HG02798 (cell line): ENCODE measurements around the gene ZNHIT1.
A peak's percentile ranks its signal among the peaks of the same experiment; 100 is the strongest.

Source experiments
- ATAC-seq: cut with Tn5 transposase; IDR thresholded peaks from one replicate; pipeline ENCODE4 v1.9.1; 2021; ENCODE audit warnings: mild to moderate bottlenecking; ENCODE audit not compliant: unreplicated experiment, poor library complexity

ZNHIT1 gene

DNA sequence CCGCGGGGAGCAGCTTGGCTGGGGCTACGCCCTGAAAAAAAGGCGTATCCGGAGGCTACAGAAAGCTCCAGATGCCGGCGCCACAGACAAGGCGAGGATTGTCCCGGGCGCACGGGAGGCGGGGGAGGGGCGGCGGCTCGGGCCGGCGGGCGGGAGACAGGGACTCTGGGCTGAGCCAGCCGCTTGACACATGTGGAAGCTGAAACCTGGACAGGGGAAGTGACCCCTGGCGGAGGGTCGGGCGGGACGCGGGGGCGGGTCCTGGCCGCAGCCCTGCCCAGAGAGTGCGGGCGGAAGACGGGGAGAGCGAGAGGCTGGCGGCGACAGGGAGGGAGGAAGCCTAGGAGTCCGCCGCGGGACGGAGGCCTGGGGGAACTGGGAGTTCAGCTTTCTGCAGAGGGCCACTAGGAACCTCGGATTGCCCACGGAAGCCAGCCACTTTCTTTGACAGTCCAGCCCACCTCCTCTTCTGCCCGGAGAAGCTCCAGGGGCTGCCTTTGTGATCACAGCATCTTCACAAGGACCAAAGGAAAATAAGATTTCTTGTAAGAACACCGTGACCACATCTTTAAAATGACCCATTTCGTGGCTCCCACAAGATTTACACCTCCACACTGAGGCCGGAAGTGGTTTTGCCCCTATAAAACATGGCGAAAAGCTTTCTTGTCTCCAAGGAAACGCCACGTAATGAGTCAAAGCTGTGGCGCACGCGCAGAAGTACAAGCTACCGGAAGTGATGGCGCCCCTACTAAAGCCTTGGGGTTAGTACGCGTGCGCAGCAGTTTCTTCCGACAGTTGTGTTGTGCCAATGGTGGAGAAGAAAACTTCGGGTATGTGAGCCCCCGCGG, at the start of gene ZNHIT1, which contains the start of gene PLOD3:
TSS of gene ZNHIT1 (plus strand) at position 778 of the 848 bp plus-strand sequence. CDS start at position 809, 31 bp downstream.
TSS of gene PLOD3 (minus strand) at position 194 of the 848 bp plus-strand sequence. CDS start 307 bp downstream, outside the sequence.
- peak; percentile 79 for ATAC-seq

GRCh38 chr7:101168412-101169049, 49.4 kb upstream of the ZNHIT1 start:
- no peak for ATAC-seq

- no peak for ATAC-seq
These were observed 48.7 kb upstream of the ZNHIT1 start for GRCh38 chr7:101169110-101169837.

- ATAC-seq, result peak; percentile 45
These were observed 48.0 kb upstream of the ZNHIT1 start for GRCh38 chr7:101169838-101170551.

- ATAC-seq, result no peak
These were observed 47.1 kb upstream of the ZNHIT1 start for GRCh38 chr7:101170617-101171441.

DNA sequence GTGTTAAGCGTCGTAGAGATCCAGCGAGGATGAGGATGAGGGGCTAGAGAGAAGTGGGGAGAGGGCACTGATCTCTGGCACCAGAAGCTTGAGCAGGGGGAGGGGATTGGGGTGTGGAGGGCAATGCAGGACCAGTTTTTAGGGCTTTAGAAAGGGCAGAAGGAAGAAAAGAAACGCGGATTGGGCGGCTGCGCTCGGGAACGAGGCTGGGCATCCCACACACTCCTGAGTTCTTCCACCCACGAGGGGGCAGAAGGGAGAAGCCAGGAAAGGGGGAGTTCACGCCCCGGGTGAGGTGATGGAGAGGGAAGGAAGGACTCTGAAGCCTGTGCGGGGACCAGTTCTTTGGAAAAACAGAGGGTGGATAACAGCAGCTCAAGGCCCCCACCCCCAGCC, 46.5 kb upstream of the ZNHIT1 start:
- ATAC-seq, result no peak

- ATAC-seq, result no peak
These were observed 45.7 kb upstream of the ZNHIT1 start for GRCh38 chr7:101172005-101172853.

DNA sequence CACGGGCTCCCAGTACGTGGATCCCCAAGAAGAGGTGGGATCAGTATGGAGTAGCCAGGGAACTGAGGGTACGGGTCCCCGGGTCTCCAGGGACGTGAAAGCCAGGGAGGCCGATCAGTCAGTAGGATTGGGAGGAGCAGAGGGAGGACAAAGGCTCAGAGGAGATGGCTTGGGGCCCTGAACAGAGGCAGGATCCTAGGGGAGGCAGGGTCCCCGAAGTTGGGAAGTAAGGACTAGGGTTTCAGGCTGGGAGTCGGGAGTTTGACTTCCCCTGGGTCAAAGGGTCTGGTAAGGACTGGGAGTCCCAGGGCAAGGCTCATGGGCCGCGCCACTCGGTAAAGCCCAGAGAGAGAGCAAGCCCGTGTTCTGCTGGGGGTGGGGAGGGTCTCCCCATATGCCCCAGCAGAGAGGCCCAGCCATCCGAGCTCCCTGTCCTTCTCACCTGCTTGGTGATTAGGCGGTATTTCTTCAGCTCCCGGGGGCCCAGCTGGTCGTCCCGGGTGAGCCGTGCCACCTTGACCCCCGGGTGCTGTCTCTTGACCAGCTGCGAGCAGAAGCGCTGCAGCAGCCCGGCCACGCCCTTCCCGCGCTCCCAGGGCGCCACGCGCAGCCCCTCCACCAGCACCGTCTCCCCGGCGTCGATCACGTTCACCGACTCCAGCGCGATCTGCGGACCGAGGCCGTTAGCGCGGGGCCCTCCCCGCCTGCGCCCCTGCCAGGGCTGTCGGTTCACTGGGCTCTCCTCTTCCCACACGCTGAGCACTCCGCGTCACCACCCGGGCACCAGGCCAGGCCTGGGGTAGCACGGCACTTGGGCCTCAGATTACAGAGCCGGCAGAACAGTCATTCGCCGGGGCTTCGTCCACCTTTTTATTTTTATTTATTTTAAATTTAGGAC, 44.9 kb upstream of the ZNHIT1 start:
- ATAC-seq, result no peak

DNA sequence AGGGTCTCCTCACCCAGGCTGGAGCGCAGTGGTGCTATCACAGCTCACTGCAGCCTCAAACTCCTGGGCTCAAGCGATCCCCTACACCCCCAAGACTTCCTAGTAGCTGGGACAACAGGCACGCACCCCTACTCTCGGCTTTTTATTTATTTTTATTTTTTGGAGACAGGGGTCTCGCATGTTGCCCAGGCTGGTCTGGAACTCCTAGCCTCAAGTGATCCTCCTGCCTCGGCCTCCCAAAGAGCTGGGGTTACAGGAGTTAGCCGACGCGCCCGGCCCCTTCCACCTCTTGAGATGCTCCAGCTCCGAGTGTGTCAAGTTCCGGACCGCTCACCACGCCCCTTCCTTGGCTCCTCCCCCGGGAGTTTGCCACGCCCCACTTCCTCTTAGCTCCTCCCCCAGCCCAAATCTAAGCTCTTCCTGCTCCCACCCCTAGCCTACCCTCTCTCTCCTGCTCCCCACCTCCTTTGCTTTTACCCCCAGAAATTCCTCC, 44.2 kb upstream of the ZNHIT1 start:
- peak; percentile 42 for ATAC-seq

- ATAC-seq, result no peak
These were observed 43.6 kb upstream of the ZNHIT1 start for GRCh38 chr7:101174322-101174854.

- ATAC-seq, result no peak
These were observed 42.3 kb upstream of the ZNHIT1 start for GRCh38 chr7:101175664-101176063.

DNA sequence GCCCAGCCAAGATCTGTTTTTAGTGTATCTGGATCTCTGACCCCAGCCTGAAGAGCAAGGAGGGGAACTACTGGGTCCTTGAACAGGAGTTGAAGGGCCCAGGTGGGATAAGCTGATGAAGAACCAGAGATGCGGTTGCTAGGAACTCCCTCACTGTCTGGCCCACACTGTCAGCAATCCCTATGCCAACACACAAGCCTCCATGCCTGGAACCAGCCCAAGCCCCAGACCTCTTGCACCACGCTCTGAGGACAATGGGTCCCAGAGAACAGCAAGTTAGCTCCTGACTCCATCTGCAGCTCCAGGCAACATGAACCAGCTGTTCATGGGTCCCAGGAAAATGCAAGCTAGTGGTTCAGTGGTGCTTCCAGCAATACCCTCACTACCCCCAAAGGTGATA, 40.3 kb upstream of the ZNHIT1 start:
- no peak for ATAC-seq

GRCh38 chr7:101179117-101179516, 38.8 kb upstream of the ZNHIT1 start:
- no peak for ATAC-seq

- no peak for ATAC-seq
These were observed 38.3 kb upstream of the ZNHIT1 start for GRCh38 chr7:101179713-101180112.

- no peak for ATAC-seq
These were observed 37.7 kb upstream of the ZNHIT1 start, which contains the start of gene NAT16 for GRCh38 chr7:101180130-101180755. TSS of gene NAT16 (minus strand) at chr7:101180293. CDS start at chr7:101174807, 5,486 bp downstream.

GRCh38 chr7:101185258-101185839, 32.6 kb upstream of the ZNHIT1 start:
- no peak for ATAC-seq
